Stomach (tissue), 9 donors: ENCODE measurements around the gene ANKRD11. TPM values are rescaled to one million over a fixed set of nuclear protein-coding genes. Genes with fewer than 3 reads are reported as not detected.

Source experiments
- DNase-seq, 2 donors: peaks; one replicate each; pipeline versions ENCODE4 v3.0.0 to v3.0.0-alpha.2; 2013 to 2019
- H3K27ac ChIP-seq, 5 donors: fragments of 200-600 bp in 4 of 5; sonication (generic) in 4 of 5; one replicate each; pipeline ENCODE4 v1.5.1; 2013 to 2019; ENCODE audit warnings: mild to moderate bottlenecking in 1 of 5, moderate library complexity in 1 of 5
- H3K27me3 ChIP-seq, 3 donors: fragments of 200-600 bp; sonication (generic); one replicate each; pipeline ENCODE4 v1.5.1; 2017 to 2019; ENCODE audit warnings: mixed run types in 1 of 3
- H3K36me3 ChIP-seq, 4 donors: fragments of 200-600 bp; sonication (generic); 1 replicate in 3 of 4; 2 replicates in 1 of 4; pipeline ENCODE4 v1.5.1; 2016 to 2019
- H3K4me1 ChIP-seq, 4 donors: fragments of 200-600 bp; sonication (generic); one replicate each; pipeline ENCODE4 v1.5.1; 2016 to 2019
- H3K4me3 ChIP-seq, 4 donors: fragments of 200-600 bp; sonication (generic) in 3 of 4; one replicate each; pipeline ENCODE4 v1.5.1; 2016 to 2019; ENCODE audit warnings: mild to moderate bottlenecking in 1 of 4
- H3K9me3 ChIP-seq, 4 donors: fragments of 200-600 bp; sonication (generic); one replicate each; pipeline ENCODE4 v1.5.1; 2016 to 2019
- CTCF ChIP-seq, 7 experiments: fragments of 450-650 bp in 4 of 7; fragments of 200-600 bp in 3 of 7; sonication (generic) in 3 of 7; IDR thresholded peaks; one replicate each; pipeline ENCODE4 v1.5.1; 2016 to 2019; ENCODE audit warnings: antibody characterized with exemption in 7 of 7, control low read depth in 2 of 7, mild to moderate bottlenecking in 1 of 7
- EP300 ChIP-seq: sonication (generic); formaldehyde crosslinking; IDR thresholded peaks from one replicate; pipeline ENCODE4 v1.6.1; 2017; ENCODE audit warnings: antibody characterized with exemption
- POLR2A ChIP-seq, 4 donors: fragments of 450-650 bp; IDR thresholded peaks; one replicate each; pipeline ENCODE4 v1.6.1; 2016; ENCODE audit warnings: antibody characterized with exemption in 4 of 4, control low read depth in 2 of 4, mild to moderate bottlenecking in 1 of 4, moderate library complexity in 1 of 4
- POLR2AphosphoS5 ChIP-seq, 3 donors: sonication (generic); formaldehyde crosslinking; IDR thresholded peaks; one replicate each; pipeline ENCODE4 v1.6.1; 2016; ENCODE audit warnings: antibody characterized with exemption in 3 of 3
- WGBS, 5 donors: extraction: QIAGEN DNeasy Blood & Tissue Kit in 3 of 5; methylation state at CpG; one replicate each; pipeline versions ENCODE4 v1.1.5 to v1.1.7; 2013 to 2018; 5-methylcytosine and 5-hydroxymethylcytosine counted together
- intact Hi-C: fragments of 100-400 bp; cut with DNase I; formaldehyde crosslinking; loops from one replicate; pipeline ENCODE4 v1.15.1; 2023; ENCODE audit warnings: low total_unique reads
- polyA plus RNA-seq, 3 donors: library from polyadenylated mRNA; stranded (reverse); fragments of 200-250 nt; gene quantifications; one replicate each; pipeline ENCODE4 v1.2.3, GENCODE V29; 2013
- total RNA-seq, 5 donors: library from RNA; depleted of rRNA; stranded (reverse); fragments of >200 nt; gene quantifications; one replicate each; pipeline versions ENCODE4 v1.1.0 to v1.2.3, GENCODE V29; 2014 to 2016
- donor health status: healthy with polysubstance abuse.
- donor health status: Bipolar disorder and iron deficiency.
- donor health status: healthy.

Gene ANKRD11
- total and polyA plus RNA-seq, 8 donors = 25.4 to 350 (median 88.7) TPM

DNA sequence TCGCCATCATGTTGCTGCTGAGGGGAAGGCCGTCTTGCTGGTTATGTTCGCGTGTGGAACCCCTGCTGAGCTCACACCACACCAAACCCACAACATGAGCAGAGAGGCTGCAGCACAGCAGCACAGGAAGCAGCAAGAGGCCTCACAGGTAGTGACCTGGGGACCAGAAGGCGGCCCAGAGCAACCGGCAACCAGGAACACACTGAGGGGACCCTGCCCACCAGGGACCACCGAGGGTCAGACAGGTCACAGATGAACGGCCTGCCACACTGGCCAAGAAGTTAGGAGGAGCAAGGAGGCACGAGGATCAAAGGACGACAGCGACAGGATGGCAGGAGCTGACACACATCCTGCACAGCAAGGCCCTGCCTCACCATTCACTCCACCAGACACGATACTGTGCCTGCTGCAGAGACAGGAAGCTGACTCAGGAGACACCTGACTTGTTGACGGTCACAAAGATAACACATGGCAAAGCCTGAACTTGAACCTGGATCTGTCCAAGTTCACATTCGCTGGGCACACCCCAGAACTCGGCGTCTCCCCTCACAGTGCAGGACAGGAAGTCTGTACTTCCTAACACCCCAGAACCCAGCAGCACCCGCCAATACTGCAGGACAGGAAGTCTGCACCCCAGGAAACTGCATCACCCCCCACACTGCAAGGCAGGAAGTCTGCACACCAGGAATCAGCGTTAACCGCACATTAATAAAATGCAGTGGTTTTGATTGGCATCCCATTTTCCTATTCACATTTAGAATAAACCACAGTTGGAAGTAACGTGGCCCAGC is 174.4 kb downstream of the ANKRD11 start:
- Histone ChIP-seq H3K27ac (peak overlapping the region in 4 of 5 donors; percentile 38 to 75 (median 56)), H3K4me1 (peaks cover 52 to 92% (median 79%) of the 10 kb centered on the region in 4 donors), H3K9me3 (no peaks in the 10 kb centered on the region), H3K36me3 (peaks cover 9 to 41% (median 33%) of the 10 kb centered on the region in 4 donors), H3K27me3 (no peaks in the 10 kb centered on the region), H3K4me3 (no peak overlapping the region)
- intact Hi-C loops = no loop called here
- WGBS, 5 donors = 58 to 71% (median 65%) methylated on average over 19 to 20 of the region's 20 CpGs
- DNase-seq = peak; percentile 34 to 70
- peak in 2 of 3 donors; percentile 27 to 43 for TF ChIP-seq POLR2AphosphoS5 (IDR thresholded peaks at IDR 0.05)
- no peak for TF ChIP-seq POLR2A (IDR thresholded peaks at IDR 0.05)

GRCh38 chr16:89315271-89315670 is 175.1 kb downstream of the ANKRD11 start:
- H3K4me1 ChIP-seq = peaks cover 45 to 85% (median 71%) of the 10 kb centered on the region in 4 donors

GRCh38 chr16:89314854-89315253 is 175.5 kb downstream of the ANKRD11 start:
- no peaks in the 10 kb centered on the region for H3K27me3 ChIP-seq
- TF ChIP-seq CTCF (IDR thresholded peaks at IDR 0.05) (no peak), POLR2AphosphoS5 (IDR thresholded peaks at IDR 0.05) (no peak), POLR2A (IDR thresholded peaks at IDR 0.05) (no peak), EP300 (no peak)
- peaks cover 40 to 82% (median 67%) of the 10 kb centered on the region in 4 donors for H3K4me1 ChIP-seq
- 73 to 81% (median 78%) methylated on average over 8 of the region's 8 CpGs for WGBS, 5 donors
- intact Hi-C loops = no loop called here
- H3K9me3 ChIP-seq = no peaks in the 10 kb centered on the region
- H3K27ac ChIP-seq = peak overlapping the region in 3 of 5 donors; percentile 42 to 75 (median 70)
- no peak overlapping the region for H3K4me3 ChIP-seq
- DNase-seq = no peak
- peaks cover 9 to 46% (median 41%) of the 10 kb centered on the region in 4 donors for H3K36me3 ChIP-seq

More at GRCh38 chr16:89315271-89315670, 175.1 kb downstream of the ANKRD11 start:
- 82 to 88% (median 83%) methylated on average over 17 to 19 of the region's 19 CpGs for WGBS, 5 donors
- no peaks in the 10 kb centered on the region for H3K9me3 ChIP-seq
- no peaks in the 10 kb centered on the region for H3K27me3 ChIP-seq
- peaks cover 9 to 45% (median 38%) of the 10 kb centered on the region in 4 donors for H3K36me3 ChIP-seq
- intact Hi-C loops = no loop called here
- no peak for DNase-seq
- no peak overlapping the region for H3K4me3 ChIP-seq
- TF ChIP-seq CTCF (IDR thresholded peaks at IDR 0.05) (no peak), POLR2AphosphoS5 (IDR thresholded peaks at IDR 0.05) (no peak), POLR2A (IDR thresholded peaks at IDR 0.05) (no peak), EP300 (no peak)
- peak overlapping the region in 4 of 5 donors; percentile 38 to 75 (median 56) for H3K27ac ChIP-seq

- Histone ChIP-seq H3K4me1 (peaks cover 39 to 82% (median 64%) of the 10 kb centered on the region in 4 donors), H3K4me3 (no peak overlapping the region), H3K27me3 (no peaks in the 10 kb centered on the region), H3K9me3 (no peaks in the 10 kb centered on the region), H3K36me3 (peaks cover 9 to 47% (median 44%) of the 10 kb centered on the region in 4 donors), H3K27ac (peak overlapping the region in 2 of 5 donors; percentile 8 to 75)
- DNase-seq = no peak
- WGBS, 5 donors = 47 to 72% (median 54%) methylated on average over 14 of the region's 14 CpGs
- intact Hi-C loops = no loop called here
- no peak for TF ChIP-seq EP300
- no peak for TF ChIP-seq POLR2A (IDR thresholded peaks at IDR 0.05)
- TF ChIP-seq CTCF (IDR thresholded peaks at IDR 0.05) = no peak
- TF ChIP-seq POLR2AphosphoS5 (IDR thresholded peaks at IDR 0.05) = no peak
These were observed 176.0 kb downstream of the ANKRD11 start for GRCh38 chr16:89314357-89314756.
